A549 (cell line): Measurements from ENCODE around the gene CHD6.

Source experiments
- CHD4 ChIP-seq: fragments of 200-600 bp; sonication (generic); IDR thresholded peaks from 2 replicates; pipeline ENCODE4 v1.6.1; 2016; ENCODE audit warnings: antibody characterized with exemption, mild to moderate bottlenecking, borderline replicate concordance
- CTCF ChIP-seq: fragments of >200 bp; sonication (Bioruptor Twin); formaldehyde crosslinking; IDR thresholded peaks from 3 replicates; pipeline ENCODE4 v1.5.1; 2016
- EP300 ChIP-seq, 2 experiments: fragments of >200 bp; sonication (Bioruptor Twin); formaldehyde crosslinking; IDR thresholded peaks; 2 replicates in 1 of 2; 3 replicates in 1 of 2; pipeline ENCODE4 v1.6.1; 2016 to 2017
- HDAC2 ChIP-seq: fragments of 200-600 bp; sonication (generic); IDR thresholded peaks from 2 replicates; pipeline ENCODE4 v1.6.1; 2016
- MAFK ChIP-seq: fragments of 450-650 bp; IDR thresholded peaks from 2 replicates; pipeline ENCODE4 v1.6.1; 2014; ENCODE audit not compliant: partially characterized antibody
- MAZ ChIP-seq: fragments of 150-350 bp; IDR thresholded peaks from 2 replicates; pipeline ENCODE4 v1.6.1; 2014; ENCODE audit warnings: antibody characterized with exemption, low read depth, low read length, borderline replicate concordance
- POLR2A ChIP-seq: IDR thresholded peaks from 2 replicates; pipeline ENCODE4 v1.6.1; 2012; ENCODE audit warnings: mild to moderate bottlenecking, low read length
- RFX5 ChIP-seq: fragments of 450-650 bp; IDR thresholded peaks from 2 replicates; pipeline ENCODE4 v1.7.1; 2014; ENCODE audit warnings: antibody characterized with exemption, mild to moderate bottlenecking, moderate library complexity
- SMC3 ChIP-seq: fragments of >200 bp; sonication (Bioruptor Twin); formaldehyde crosslinking; IDR thresholded peaks from 3 replicates; pipeline ENCODE4 v1.6.1; 2018; ENCODE audit warnings: inconsistent platforms
- USF2 ChIP-seq: fragments of 450-650 bp; IDR thresholded peaks from 2 replicates; pipeline ENCODE4 v1.6.1; 2014; ENCODE audit warnings: antibody characterized with exemption
- ZFP36 ChIP-seq: fragments of 450-650 bp; IDR thresholded peaks from 2 replicates; pipeline ENCODE4 v1.6.1; 2014; ENCODE audit warnings: borderline replicate concordance; ENCODE audit not compliant: partially characterized antibody

GRCh38 chr20:41407607-41408006 lies 210.6 kb downstream of the CHD6 start:
- TF ChIP-seq USF2 (no peak), POLR2A (no peak), MAZ (no peak), MAFK (no peak), EP300 (IDR thresholded peaks at IDR 0.05) (no peak), CTCF (no peak), ZFP36 (no peak), SMC3 (no peak), CHD4 (no peak), HDAC2 (no peak), RFX5 (no peak)
